Measurements from ENCODE around the gene TMEM212.
"Not testable (repeated sequence)": the region's sequence is repeated elsewhere in the genome, so short reads cannot be mapped to it uniquely, and the experiment has no call there.

GRCh38 chr3:171906503-171906902, 63.4 kb downstream of the TMEM212 start:
- TF ChIP-seq POLR2A (IDR thresholded peaks at IDR 0.05; ENCODE audit: low read depth); CTCF (IDR thresholded peaks at IDR 0.05): not testable (repeated sequence)
